HepG2 (cell line): ENCODE results near the gene P2RX7. TPM values are rescaled to one million over a fixed set of nuclear protein-coding genes. Genes with fewer than 3 reads are reported as not detected.
A peak's percentile ranks its signal among the peaks of the same experiment; 100 is the strongest.

Source experiments
- AHDC1 ChIP-seq: sonication (generic); formaldehyde crosslinking; IDR thresholded peaks from 2 replicates; pipeline ENCODE4 v1.5.1; 2020; ENCODE audit warnings: mild to moderate bottlenecking, missing genetic modification reagents, borderline replicate concordance
- DMTF1 ChIP-seq: sonication (generic); formaldehyde crosslinking; IDR thresholded peaks from 2 replicates; pipeline ENCODE4 v1.4.0; 2020; ENCODE audit warnings: mild to moderate bottlenecking, missing genetic modification reagents
- DNMT1 ChIP-seq: sonication (generic); formaldehyde crosslinking; IDR thresholded peaks from 2 replicates; pipeline ENCODE4 v1.5.1; 2020; ENCODE audit warnings: mild to moderate bottlenecking, missing genetic modification reagents
- DNMT3B ChIP-seq: conservative IDR thresholded peaks from 2 replicates; pipeline ENCODE4 v1.6.1; 2016; ENCODE audit warnings: missing biosample characterization, control low read depth
- GATAD1 ChIP-seq: IDR thresholded peaks from 2 replicates; pipeline ENCODE4 v1.6.1; 2016; ENCODE audit warnings: missing genetic modification reagents, missing compliant biosample characterization
- NCOA5 ChIP-seq: sonication (generic); formaldehyde crosslinking; IDR thresholded peaks from 2 replicates; pipeline ENCODE4 v1.4.0; 2020; ENCODE audit warnings: missing genetic modification reagents
- NFKB2 ChIP-seq: sonication (generic); formaldehyde crosslinking; IDR thresholded peaks from 2 replicates; pipeline ENCODE4 v1.4.0; 2020; ENCODE audit warnings: missing genetic modification reagents, borderline replicate concordance
- PLSCR1 ChIP-seq: sonication (generic); formaldehyde crosslinking; IDR thresholded peaks from 2 replicates; pipeline ENCODE4 v1.5.0; 2020; ENCODE audit warnings: missing genetic modification reagents, mild to moderate bottlenecking, borderline replicate concordance
- SOX5 ChIP-seq: IDR thresholded peaks from 2 replicates; pipeline ENCODE4 v1.6.1; 2016; ENCODE audit warnings: borderline replicate concordance
- ZHX2 ChIP-seq, 2 experiments: sonication (generic) in 1 of 2; formaldehyde crosslinking in 1 of 2; IDR thresholded peaks; 2 replicates each; pipeline versions ENCODE4 v1.6.1 to v1.9.0; 2014 to 2022; ENCODE audit warnings: antibody characterized with exemption in 1 of 2, borderline replicate concordance in 1 of 2, inconsistent platforms in 1 of 2, low read depth in 1 of 2, missing genetic modification reagents in 1 of 2
- ZKSCAN5 ChIP-seq: sonication (generic); formaldehyde crosslinking; IDR thresholded peaks from 2 replicates; pipeline ENCODE4 v1.5.1; 2020; ENCODE audit warnings: mild to moderate bottlenecking, missing genetic modification reagents
- ZNF773 ChIP-seq: sonication (generic); formaldehyde crosslinking; IDR thresholded peaks from 2 replicates; pipeline ENCODE4 v1.4.0; 2020; ENCODE audit warnings: missing genetic modification reagents, borderline replicate concordance
- polyA plus RNA-seq, 8 experiments: library from polyadenylated mRNA; depleted of rRNA in 3 of 8; stranded (reverse) in 7 of 8; unstranded in 1 of 8; fragments of >200 nt; fragmentation: Illumina TruSeq in 4 of 8; extraction: Trizol in 4 of 8; gene quantifications; 2 replicates each; pipeline versions ENCODE4 v1.2.1 to v1.2.3, GENCODE V29; 2011 to 2016; ENCODE audit warnings: low read depth in 4 of 8, missing spikeins in 1 of 8, mixed read lengths in 1 of 8; ENCODE audit not compliant: insufficient read depth in 1 of 8
- total RNA-seq, 5 experiments: library from RNA; depleted of rRNA; stranded (reverse); fragments of >200 nt; fragmentation: Illumina TruSeq; extraction: Trizol; gene quantifications; 2 replicates each; pipeline ENCODE4 v1.2.3, GENCODE V29; 2016; ENCODE audit warnings: low read depth in 1 of 5

The P2RX7 gene
- total and polyA plus RNA-seq, 2 of the 13 experiments (the other 11 are each of a cell fraction or from before 2014, with no cell fraction given) = 0.13 to 0.73 TPM

GRCh38 chr12:121209624-121210572 lies 77.2 kb downstream of the P2RX7 start, which contains the start of gene P2RX4 (continued):
- TF ChIP-seq AHDC1 (CRISPR knock-in tag) (no peak), ZHX2 (IDR thresholded peaks at IDR 0.05; ENCODE audit: low read depth) (no peak), ZHX2 (CRISPR knock-in tag; IDR thresholded peaks at IDR 0.05; ENCODE audit: borderline replicate concordance) (0 out of 2 replicates have a peak, but pooled peaks have one; percentile 82), DNMT1 (CRISPR knock-in tag) (peak; percentile 81; the same call in 1 of the 2 replicates), DNMT3B (no peak), GATAD1 (CRISPR knock-in tag) (0 out of 2 replicates have a peak, but pooled peaks have one; percentile 32), ZNF773 (CRISPR knock-in tag) (0 out of 2 replicates have a peak, but pooled peaks have one; percentile 73), PLSCR1 (CRISPR knock-in tag) (no peak), SOX5 (CRISPR knock-in tag) (0 out of 2 replicates have a peak, but pooled peaks have one; percentile 32), ZKSCAN5 (no peak), NCOA5 (CRISPR knock-in tag) (no peak), NFKB2 (CRISPR knock-in tag) (peak; percentile 54; the same call in 1 of the 2 replicates), DMTF1 (no peak)
